ENCODE results near the gene BDH1. TPM values are rescaled to one million over a fixed set of nuclear protein-coding genes. Genes with fewer than 3 reads are reported as not detected.
A peak's percentile ranks its signal among the peaks of the same experiment; 100 is the strongest.

The BDH1 gene
- total RNA-seq, 1 donor from 2014 or later, result 1.5 TPM

DNA sequence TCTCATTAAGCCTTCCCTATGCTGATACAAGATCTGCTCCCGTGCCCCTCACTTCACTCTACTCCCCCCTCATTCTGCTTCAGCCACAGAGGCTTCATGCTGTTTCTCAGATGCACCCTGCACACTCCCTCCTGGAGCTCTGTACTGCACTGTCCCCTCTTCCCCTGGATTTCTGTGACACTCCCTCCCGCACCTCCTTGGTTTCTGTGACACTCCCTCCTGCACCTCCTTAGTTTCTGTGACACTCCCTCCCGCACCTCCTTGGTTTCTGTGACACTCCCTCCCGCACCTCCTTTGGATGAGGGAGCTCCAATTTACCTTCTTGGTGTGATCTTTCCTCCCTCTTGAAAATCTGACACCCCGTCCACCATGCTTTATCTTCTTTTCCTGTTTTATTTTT lies 28.2 kb downstream of the BDH1 start:
- Histone ChIP-seq H3K79me2 (ENCODE audit: insufficient read depth, low read length) (no peaks in the 10 kb centered on the region), H3K27ac (ENCODE audit: low read depth, low read length) (no peak overlapping the region), H2AFZ (ENCODE audit: low read depth, low read length) (no peak overlapping the region), H3K4me1 (ENCODE audit: insufficient read depth, low read length) (no peaks in the 10 kb centered on the region), H4K20me1 (ENCODE audit: insufficient read depth, low read length) (no peaks in the 10 kb centered on the region), H3K9ac (ENCODE audit: low read length) (no peak overlapping the region), H3K4me3 (ENCODE audit: insufficient read depth, low read depth, low read length) (no peak overlapping the region), H3K36me3 (ENCODE audit: insufficient read depth, low read length) (no peaks in the 10 kb centered on the region), H3K27me3 (ENCODE audit: insufficient read depth, low read length) (no peaks in the 10 kb centered on the region), H3K9me3 (ENCODE audit: insufficient read depth, low read depth, low read length) (no peaks in the 10 kb centered on the region), H3K4me2 (ENCODE audit: low read length) (no peak overlapping the region)
- FAIRE-seq, result no peak
- peaks cover 32% of the 10 kb centered on the region for H3K27me3 Mint-ChIP-seq (ENCODE audit: low read depth, unreplicated experiment)
- no peaks in the 10 kb centered on the region for H3K9me3 Mint-ChIP-seq (ENCODE audit: unreplicated experiment)
- TF ChIP-seq EZH2 (IDR thresholded peaks at IDR 0.05; ENCODE audit: insufficient read depth, low read length), result no peak
- TF ChIP-seq, protein P1, sequence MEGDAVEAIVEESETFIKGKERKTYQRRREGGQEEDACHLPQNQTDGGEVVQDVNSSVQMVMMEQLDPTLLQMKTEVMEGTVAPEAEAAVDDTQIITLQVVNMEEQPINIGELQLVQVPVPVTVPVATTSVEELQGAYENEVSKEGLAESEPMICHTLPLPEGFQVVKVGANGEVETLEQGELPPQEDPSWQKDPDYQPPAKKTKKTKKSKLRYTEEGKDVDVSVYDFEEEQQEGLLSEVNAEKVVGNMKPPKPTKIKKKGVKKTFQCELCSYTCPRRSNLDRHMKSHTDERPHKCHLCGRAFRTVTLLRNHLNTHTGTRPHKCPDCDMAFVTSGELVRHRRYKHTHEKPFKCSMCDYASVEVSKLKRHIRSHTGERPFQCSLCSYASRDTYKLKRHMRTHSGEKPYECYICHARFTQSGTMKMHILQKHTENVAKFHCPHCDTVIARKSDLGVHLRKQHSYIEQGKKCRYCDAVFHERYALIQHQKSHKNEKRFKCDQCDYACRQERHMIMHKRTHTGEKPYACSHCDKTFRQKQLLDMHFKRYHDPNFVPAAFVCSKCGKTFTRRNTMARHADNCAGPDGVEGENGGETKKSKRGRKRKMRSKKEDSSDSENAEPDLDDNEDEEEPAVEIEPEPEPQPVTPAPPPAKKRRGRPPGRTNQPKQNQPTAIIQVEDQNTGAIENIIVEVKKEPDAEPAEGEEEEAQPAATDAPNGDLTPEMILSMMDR (IDR thresholded peaks at IDR 0.05; ENCODE audit: insufficient read depth, low read depth, low read length), result no peak
- no peak overlapping the region for H3K27ac Mint-ChIP-seq (ENCODE audit: unreplicated experiment)
- H3K4me3 Mint-ChIP-seq (ENCODE audit: unreplicated experiment), result no peak overlapping the region
- DNase-seq (ENCODE audit: low read depth), result no peak
- peaks cover 4% of the 10 kb centered on the region for H3K36me3 Mint-ChIP-seq (ENCODE audit: low read depth, unreplicated experiment)
- no peaks in the 10 kb centered on the region for H3K4me1 Mint-ChIP-seq (ENCODE audit: low read depth, unreplicated experiment)

DNA sequence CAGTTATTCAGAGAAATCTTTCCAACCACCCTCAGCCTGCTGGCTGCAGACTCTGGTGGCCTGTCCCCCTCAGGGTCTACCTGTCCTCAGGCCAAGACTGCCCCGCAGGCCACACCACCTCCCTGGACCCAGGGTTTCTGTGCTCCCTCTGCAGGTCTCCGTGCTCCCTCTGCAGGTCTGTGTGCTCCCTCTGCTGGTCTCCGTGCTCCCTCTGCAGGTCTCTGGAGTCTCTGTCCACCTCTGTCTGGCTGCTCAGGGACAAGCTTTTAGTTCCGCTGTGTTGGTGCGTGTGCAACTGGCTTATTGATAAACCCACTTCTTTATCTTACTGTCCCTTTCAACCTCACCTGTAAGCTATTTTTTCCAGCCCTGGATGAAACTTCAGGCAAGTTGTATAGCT lies 30.1 kb downstream of the BDH1 start:
- no peaks in the 10 kb centered on the region for H3K36me3 ChIP-seq (ENCODE audit: insufficient read depth, low read length)
- TF ChIP-seq EZH2 (IDR thresholded peaks at IDR 0.05; ENCODE audit: insufficient read depth, low read length), result no peak
- TF ChIP-seq, protein P1 (IDR thresholded peaks at IDR 0.05; ENCODE audit: insufficient read depth, low read depth, low read length), result peak; percentile 35
- H2AFZ ChIP-seq (ENCODE audit: low read depth, low read length), result no peak overlapping the region
- H3K4me1 Mint-ChIP-seq (ENCODE audit: low read depth, unreplicated experiment), result peaks cover 12% of the 10 kb centered on the region
- no peaks in the 10 kb centered on the region for H3K27me3 ChIP-seq (ENCODE audit: insufficient read depth, low read length)
- H3K9me3 Mint-ChIP-seq (ENCODE audit: unreplicated experiment), result peaks cover 3% of the 10 kb centered on the region
- no peak overlapping the region for H3K27ac Mint-ChIP-seq (ENCODE audit: unreplicated experiment)
- H3K36me3 Mint-ChIP-seq (ENCODE audit: low read depth, unreplicated experiment), result peaks cover 4% of the 10 kb centered on the region
- peaks cover 32% of the 10 kb centered on the region for H3K27me3 Mint-ChIP-seq (ENCODE audit: low read depth, unreplicated experiment)
- H3K9ac ChIP-seq (ENCODE audit: low read length), result no peak overlapping the region
- peak overlapping the region; percentile 62 for H3K4me3 Mint-ChIP-seq (ENCODE audit: unreplicated experiment)
- no peak overlapping the region for H3K4me2 ChIP-seq (ENCODE audit: low read length)
- FAIRE-seq (no peak), DNase-seq (ENCODE audit: low read depth) (peak; percentile 23)
- H3K27ac ChIP-seq (ENCODE audit: low read depth, low read length), result no peak overlapping the region
- no peak overlapping the region for H3K4me3 ChIP-seq (ENCODE audit: insufficient read depth, low read depth, low read length)
- no peaks in the 10 kb centered on the region for H4K20me1 ChIP-seq (ENCODE audit: insufficient read depth, low read length)
- H3K79me2 ChIP-seq (ENCODE audit: insufficient read depth, low read length), result no peaks in the 10 kb centered on the region
- no peaks in the 10 kb centered on the region for H3K9me3 ChIP-seq (ENCODE audit: insufficient read depth, low read depth, low read length)
- no peaks in the 10 kb centered on the region for H3K4me1 ChIP-seq (ENCODE audit: insufficient read depth, low read length)

DNA sequence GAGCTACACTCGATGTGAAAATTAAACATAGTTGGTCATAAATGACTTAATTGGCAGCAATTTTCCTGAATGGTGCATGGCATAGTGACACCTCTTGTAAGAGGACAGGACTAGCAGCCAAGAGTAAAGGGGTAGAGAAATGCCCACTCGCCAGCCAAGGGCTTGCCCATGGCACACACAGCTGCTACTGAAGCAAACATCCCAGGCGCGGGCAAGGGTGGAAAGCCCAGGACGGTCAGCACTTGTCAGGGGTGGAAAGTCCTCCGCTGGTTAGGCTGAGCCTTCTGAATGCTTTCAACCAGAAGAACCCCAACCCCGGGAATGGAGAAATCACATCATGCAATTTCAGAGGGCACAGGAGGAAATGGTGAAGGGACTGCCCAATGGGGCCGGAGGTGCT lies 31.6 kb downstream of the BDH1 start:
- H3K27ac Mint-ChIP-seq (ENCODE audit: unreplicated experiment), result no peak overlapping the region
- H3K4me1 ChIP-seq (ENCODE audit: insufficient read depth, low read length), result no peaks in the 10 kb centered on the region
- FAIRE-seq, result no peak

More for the DNA sequence above, 31.6 kb downstream of the BDH1 start:
- no peak overlapping the region for H3K9ac ChIP-seq (ENCODE audit: low read length)
- no peak overlapping the region for H3K4me3 Mint-ChIP-seq (ENCODE audit: unreplicated experiment)
- H3K36me3 ChIP-seq (ENCODE audit: insufficient read depth, low read length), result no peaks in the 10 kb centered on the region
- no peaks in the 10 kb centered on the region for H3K79me2 ChIP-seq (ENCODE audit: insufficient read depth, low read length)
- H3K4me1 Mint-ChIP-seq (ENCODE audit: low read depth, unreplicated experiment), result peaks cover 15% of the 10 kb centered on the region
- H2AFZ ChIP-seq (ENCODE audit: low read depth, low read length), result no peak overlapping the region
- H3K27me3 Mint-ChIP-seq (ENCODE audit: low read depth, unreplicated experiment), result peaks cover 32% of the 10 kb centered on the region
- H3K9me3 Mint-ChIP-seq (ENCODE audit: unreplicated experiment), result peaks cover 3% of the 10 kb centered on the region
- no peak overlapping the region for H3K27ac ChIP-seq (ENCODE audit: low read depth, low read length)
- H3K4me3 ChIP-seq (ENCODE audit: insufficient read depth, low read depth, low read length), result no peak overlapping the region
- no peaks in the 10 kb centered on the region for H3K27me3 ChIP-seq (ENCODE audit: insufficient read depth, low read length)
- H3K9me3 ChIP-seq (ENCODE audit: insufficient read depth, low read depth, low read length), result no peaks in the 10 kb centered on the region
- no peak for DNase-seq (ENCODE audit: low read depth)
- no peak overlapping the region for H3K4me2 ChIP-seq (ENCODE audit: low read length)
- H4K20me1 ChIP-seq (ENCODE audit: insufficient read depth, low read length), result no peaks in the 10 kb centered on the region
- TF ChIP-seq, protein P1 (IDR thresholded peaks at IDR 0.05; ENCODE audit: insufficient read depth, low read depth, low read length), result no peak
- no peak for TF ChIP-seq EZH2 (IDR thresholded peaks at IDR 0.05; ENCODE audit: insufficient read depth, low read length)
- H3K36me3 Mint-ChIP-seq (ENCODE audit: low read depth, unreplicated experiment), result peaks cover 4% of the 10 kb centered on the region

Data from astrocyte (in vitro differentiated cells and primary cell).